Esophagus muscularis mucosa (tissue), 4 donors: ENCODE measurements around the gene ZDHHC4. TPM values are rescaled to one million over a fixed set of nuclear protein-coding genes. Genes with fewer than 3 reads are reported as not detected.
A peak's percentile ranks its signal among the peaks of the same experiment; 100 is the strongest.

ENCODE experiments used
- DNase-seq: peaks from one replicate; pipeline ENCODE4 v3.0.0-alpha.2; 2017; ENCODE audit errors: extremely low spot score
- H3K27ac ChIP-seq, 4 donors: fragments of 200-600 bp; sonication (generic); replicated peaks in 1 of 4; 1 replicate in 3 of 4; 2 replicates in 1 of 4; pipeline ENCODE4 v1.5.1; 2016 to 2019; ENCODE audit warnings: mild to moderate bottlenecking in 1 of 4
- H3K27me3 ChIP-seq, 4 donors: fragments of 200-600 bp; sonication (generic); one replicate each; pipeline versions ENCODE4 v1.5.1 to v1.6.0; 2016 to 2019
- H3K36me3 ChIP-seq, 4 donors: fragments of 200-600 bp; sonication (generic); one replicate each; pipeline ENCODE4 v1.5.1; 2016 to 2019
- H3K4me1 ChIP-seq, 4 donors: fragments of 200-600 bp; sonication (generic); one replicate each; pipeline ENCODE4 v1.5.1; 2016 to 2019
- H3K4me3 ChIP-seq, 4 donors: fragments of 200-600 bp; sonication (generic); 1 replicate in 2 of 4; 2 replicates in 2 of 4; pipeline ENCODE4 v1.5.1; 2016 to 2019; ENCODE audit warnings: mild to moderate bottlenecking in 4 of 4, moderate library complexity in 1 of 4
- H3K9me3 ChIP-seq, 4 donors: fragments of 200-600 bp; sonication (generic); 1 replicate in 3 of 4; 2 replicates in 1 of 4; pipeline ENCODE4 v1.5.1; 2016 to 2019
- CTCF ChIP-seq, 3 experiments: fragments of 200-600 bp in 2 of 3; fragments of 450-650 bp in 1 of 3; sonication (generic) in 2 of 3; IDR thresholded peaks; one replicate each; pipeline ENCODE4 v1.5.1; 2017 to 2019; ENCODE audit warnings: antibody characterized with exemption in 3 of 3, mild to moderate bottlenecking in 2 of 3, moderate library complexity in 1 of 3
- EP300 ChIP-seq: sonication (generic); formaldehyde crosslinking; IDR thresholded peaks from one replicate; pipeline ENCODE4 v1.6.1; 2017; ENCODE audit warnings: antibody characterized with exemption
- POLR2A ChIP-seq: fragments of 450-650 bp; IDR thresholded peaks from one replicate; pipeline ENCODE4 v1.6.1; 2017; ENCODE audit warnings: antibody characterized with exemption, moderate library complexity, mild to moderate bottlenecking, low read depth
- POLR2AphosphoS5 ChIP-seq, 2 donors: sonication (generic); formaldehyde crosslinking; IDR thresholded peaks; one replicate each; pipeline ENCODE4 v1.6.1; 2017; ENCODE audit warnings: antibody characterized with exemption in 2 of 2
- whole genome bisulfite sequencing: methylation state at CpG from one replicate; pipeline ENCODE4 v1.1.5; 2018; 5-methylcytosine and 5-hydroxymethylcytosine counted together
- intact Hi-C: fragments of 100-400 bp; cut with DNase I; formaldehyde crosslinking; loops from one replicate; pipeline ENCODE4 v1.15.1; 2023
- total RNA-seq, 4 donors: library from RNA; depleted of rRNA; stranded (reverse); fragments of >200 nt; gene quantifications; one replicate each; pipeline versions ENCODE4 v1.1.0 to v1.2.1, GENCODE V29; 2016

Gene ZDHHC4
- total RNA-seq = 10 to 100 TPM; 41.5 to 57.4 (median 51.9) TPM

- WGBS = 14% methylated on average over 49 of the region's 51 CpGs
- intact Hi-C loops = loop anchor here (10.0 kb wide), 1 partner anchor 63 kb away; no protein-coding TSS in a partner anchor
- DNase-seq = peak; percentile 95
- H3K36me3 ChIP-seq = peaks cover 20 to 32% (median 31%) of the 10 kb centered on the region in 4 donors
- no peaks in the 10 kb centered on the region for H3K9me3 ChIP-seq
- H3K27me3 ChIP-seq = no peaks in the 10 kb centered on the region
- H3K27ac ChIP-seq = peak within 1 kb of the TSS; percentile 90 to 96 (median 94)
- peaks cover 12 to 16% (median 15%) of the 10 kb centered on the region in 4 donors for H3K4me1 ChIP-seq
- peak in 1 of 3 experiments; percentile 24 for TF ChIP-seq CTCF (IDR thresholded peaks at IDR 0.05)
- TF ChIP-seq EP300 = no peak
- TF ChIP-seq POLR2A = peak; percentile 89
- peak; percentile 96 to 97 for TF ChIP-seq POLR2AphosphoS5 (IDR thresholded peaks at IDR 0.05)
- peak within 1 kb of the TSS; percentile 66 to 87 (median 77) for H3K4me3 ChIP-seq
Observed at GRCh38 chr7:6577369-6578113, at the start of gene ZDHHC4. Gene ZDHHC4 (plus strand): TSS chr7:6577454. CDS start chr7:6580562, 3,108 bp downstream.

GRCh38 chr7:6528401-6529130 lies 48.7 kb upstream of the ZDHHC4 start:
- WGBS = 71% methylated on average over 6 of the region's 13 CpGs
- no peaks in the 10 kb centered on the region for H3K36me3 ChIP-seq
- no peak overlapping the region for H3K27ac ChIP-seq
- no peaks in the 10 kb centered on the region for H3K9me3 ChIP-seq
- no peak overlapping the region for H3K4me3 ChIP-seq
- DNase-seq = no peak
- peaks cover 6 to 23% (median 17%) of the 10 kb centered on the region in 4 donors for H3K4me1 ChIP-seq
- intact Hi-C loops = no loop called here
- TF ChIP-seq CTCF (IDR thresholded peaks at IDR 0.05) (no peak), POLR2A (no peak), POLR2AphosphoS5 (IDR thresholded peaks at IDR 0.05) (no peak), EP300 (no peak)
- H3K27me3 ChIP-seq = peaks cover 0 to 91% (median 26%) of the 10 kb centered on the region in 4 donors

- intact Hi-C loops = no loop called here
- Histone ChIP-seq H3K27me3 (peaks cover 0 to 93% (median 26%) of the 10 kb centered on the region in 4 donors), H3K27ac (no peak overlapping the region), H3K36me3 (no peaks in the 10 kb centered on the region), H3K9me3 (no peaks in the 10 kb centered on the region), H3K4me3 (no peak overlapping the region), H3K4me1 (peaks cover 6 to 23% (median 17%) of the 10 kb centered on the region in 4 donors)
- TF ChIP-seq POLR2AphosphoS5 (IDR thresholded peaks at IDR 0.05) (no peak), CTCF (IDR thresholded peaks at IDR 0.05) (no peak), POLR2A (no peak), EP300 (no peak)
- WGBS = 71% methylated on average over 6 of the region's 6 CpGs
- DNase-seq = no peak
Observed at GRCh38 chr7:6529643-6530042, 47.6 kb upstream of the ZDHHC4 start.

- DNase-seq = no peak
- Histone ChIP-seq H3K27ac (no peak overlapping the region), H3K27me3 (peaks cover 0 to 93% (median 25%) of the 10 kb centered on the region in 4 donors), H3K36me3 (no peaks in the 10 kb centered on the region), H3K4me3 (peak overlapping the region; percentile 25 to 41 (median 26)), H3K4me1 (peaks cover 6 to 23% (median 17%) of the 10 kb centered on the region in 4 donors), H3K9me3 (no peaks in the 10 kb centered on the region)
- intact Hi-C loops = no loop called here
- TF ChIP-seq POLR2A (no peak), POLR2AphosphoS5 (IDR thresholded peaks at IDR 0.05) (no peak), EP300 (no peak)
- WGBS = 0% methylated on average over 34 of the region's 74 CpGs
Observed at GRCh38 chr7:6530626-6531491, 46.4 kb upstream of the ZDHHC4 start.
